Activated naive CD4-positive, alpha-beta T cell treated with Interleukin-2 at 50 U/mL for 16 hours (primary cell): ENCODE data around the gene OXTR.
"Not testable (repeated sequence)": the region's sequence is repeated elsewhere in the genome, so short reads cannot be mapped to it uniquely, and the experiment has no call there.

Experiments
- DNase-seq: peaks from one replicate; pipeline ENCODE4 v3.0.0-alpha.2; 2020

The OXTR gene

DNA sequence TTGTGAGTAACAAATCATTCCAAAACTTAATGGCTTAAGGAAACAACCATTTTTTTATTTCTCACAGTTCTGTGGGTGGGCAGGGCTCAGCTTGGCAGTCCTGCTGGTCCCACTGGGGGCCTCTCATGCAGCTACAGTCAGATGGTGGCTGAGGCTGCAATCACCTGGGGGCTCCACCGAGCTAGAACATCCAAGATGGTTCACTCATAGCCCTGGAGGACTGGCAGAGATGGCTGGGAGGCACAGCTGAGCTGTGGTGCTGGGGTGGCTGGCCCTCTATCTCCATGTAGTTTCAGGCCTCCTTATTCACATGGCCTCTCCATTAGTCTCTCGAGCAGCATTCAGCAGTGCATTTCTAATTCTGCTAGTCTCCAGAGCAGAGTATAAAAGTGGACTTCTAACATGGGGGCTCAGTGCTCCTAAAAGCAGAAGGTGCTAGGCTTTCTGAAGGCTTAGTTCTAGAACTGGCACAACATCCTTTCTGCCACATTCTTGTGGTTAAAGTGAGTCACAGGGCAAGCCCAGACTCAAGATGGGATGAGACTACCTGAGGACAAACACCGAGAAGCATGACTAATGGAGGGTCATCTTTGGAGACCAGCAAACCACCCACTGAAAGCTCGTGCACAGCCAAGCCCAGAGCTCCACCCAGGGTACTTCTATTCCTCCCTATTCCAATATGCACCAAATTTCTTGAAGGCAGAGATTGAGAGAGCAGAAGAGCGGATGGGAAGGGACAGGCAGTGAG is 29.5 kb downstream of the OXTR start:
- no peak for DNase-seq

DNA sequence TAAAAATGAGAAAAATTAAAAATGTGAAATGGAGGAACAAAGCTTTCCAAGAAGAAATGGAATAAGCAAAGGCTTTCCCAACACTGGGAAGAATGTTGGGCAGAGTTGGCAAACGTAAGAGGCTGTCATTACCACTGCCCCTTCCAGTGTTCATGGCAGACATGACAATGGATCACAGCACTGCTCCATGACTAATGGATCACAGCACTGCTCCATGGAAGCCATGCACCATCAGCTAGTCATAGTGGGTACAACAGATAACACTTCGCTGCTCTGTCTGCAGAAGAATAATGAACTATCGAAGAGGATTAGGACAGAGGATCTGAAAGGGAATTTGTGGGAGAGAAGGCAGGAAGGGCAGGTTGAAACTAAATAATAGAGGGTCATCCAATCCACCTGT is 30.8 kb downstream of the OXTR start:
- DNase-seq = no peak

- no peak for DNase-seq
Observed at GRCh38 chr3:8737823-8738222, 31.6 kb downstream of the OXTR start.

GRCh38 chr3:8737301-8737700 is 32.1 kb downstream of the OXTR start:
- no peak for DNase-seq

- no peak for DNase-seq
Observed at GRCh38 chr3:8736436-8736835, 33.0 kb downstream of the OXTR start.

DNA sequence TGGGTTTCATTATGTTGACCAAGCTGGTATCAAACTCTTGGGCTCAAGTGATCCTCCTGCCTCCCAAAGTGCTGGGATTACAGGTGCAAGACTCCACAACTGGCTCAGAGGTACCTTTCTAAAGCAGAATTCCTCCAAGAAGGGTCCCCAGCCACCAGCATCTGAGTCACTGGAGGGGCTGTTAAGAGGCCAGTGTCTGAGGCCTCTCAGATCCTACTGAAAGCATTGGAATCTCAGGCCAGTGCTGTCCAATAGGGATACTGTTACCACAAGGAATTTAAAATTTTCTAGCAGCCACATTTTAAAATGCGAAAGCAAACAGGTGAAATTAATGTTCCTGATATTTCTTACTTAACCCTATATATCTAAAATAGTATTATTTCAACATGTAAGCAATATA is 34.5 kb downstream of the OXTR start:
- no peak for DNase-seq

GRCh38 chr3:8734137-8734878 is 35.1 kb downstream of the OXTR start:
- no peak for DNase-seq

- DNase-seq = no peak
Observed at GRCh38 chr3:8733332-8734094, 35.9 kb downstream of the OXTR start, which contains the start of gene CAV3. Gene CAV3 (plus strand): TSS chr3:8733802. CDS start chr3:8733877, 75 bp downstream.

DNA sequence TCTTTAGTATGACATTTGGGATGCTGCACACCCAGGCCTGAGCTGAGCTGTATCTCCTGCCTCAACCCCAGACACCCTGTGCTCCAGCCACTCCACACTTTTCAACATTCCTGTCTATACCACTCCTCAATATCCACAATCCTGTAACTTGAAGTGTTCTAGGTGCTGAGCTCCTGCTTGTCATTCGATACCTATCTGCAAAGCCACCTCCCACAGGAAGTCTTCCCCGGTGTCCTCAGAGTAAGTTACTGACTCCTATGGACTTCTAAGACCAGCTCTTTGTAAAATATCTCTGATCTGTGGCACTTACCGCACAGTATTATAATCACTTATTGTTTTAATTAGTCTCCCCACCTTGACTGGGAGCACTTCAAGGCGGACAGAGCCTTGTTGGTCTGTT is 37.0 kb downstream of the OXTR start:
- no peak for DNase-seq

GRCh38 chr3:8730656-8731055 is 38.8 kb downstream of the OXTR start:
- DNase-seq = no peak

GRCh38 chr3:8729479-8729878 is 39.9 kb downstream of the OXTR start:
- no peak for DNase-seq

DNA sequence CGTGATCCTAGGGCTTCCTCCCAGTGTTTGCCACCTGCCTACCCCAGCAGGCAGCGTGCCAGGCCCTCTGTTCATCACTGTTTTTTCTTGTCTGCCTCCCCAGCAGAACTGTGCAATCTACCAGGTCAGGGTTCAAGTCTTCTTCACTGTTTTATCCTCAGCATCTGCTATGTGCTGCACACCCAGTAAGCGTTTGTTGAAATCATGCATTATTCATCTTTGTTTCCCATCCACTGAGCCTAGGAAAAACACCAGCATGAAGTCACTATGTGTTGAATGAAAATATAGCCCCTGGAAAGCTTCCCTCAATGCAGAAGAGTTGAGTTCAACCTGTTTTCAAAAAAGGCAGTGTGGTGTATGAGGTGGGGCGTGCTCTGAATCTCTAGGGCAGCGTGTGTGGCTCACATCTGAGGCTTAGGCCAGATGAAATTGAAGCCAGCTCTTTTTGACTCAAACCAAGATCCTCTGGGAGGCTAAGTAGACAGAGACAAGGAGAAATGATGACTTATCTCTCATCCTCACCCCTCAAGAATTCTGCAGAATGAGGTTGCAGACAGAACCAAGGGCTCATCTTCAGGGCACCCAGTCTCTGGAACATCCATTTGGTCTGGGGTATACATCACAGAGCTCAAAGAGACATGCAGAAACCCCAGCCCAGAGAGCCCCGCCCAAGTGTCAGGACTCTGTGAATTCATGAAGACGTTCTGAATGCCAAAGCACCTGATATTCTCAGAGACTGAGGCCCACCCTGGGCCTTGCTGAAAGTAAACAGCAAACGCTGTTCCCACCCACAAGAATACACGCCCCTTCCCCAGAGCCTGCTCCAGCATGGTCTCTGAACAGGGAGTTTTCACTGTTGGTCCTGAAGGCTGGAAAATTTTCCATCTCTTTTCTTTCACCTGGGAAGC is 41.6 kb downstream of the OXTR start:
- DNase-seq = no peak

- no peak for DNase-seq
Observed at GRCh38 chr3:8724108-8724752, 45.2 kb downstream of the OXTR start.

GRCh38 chr3:8723612-8724011 is 45.8 kb downstream of the OXTR start:
- DNase-seq = no peak

- DNase-seq = no peak
Observed at GRCh38 chr3:8722808-8723207, 46.6 kb downstream of the OXTR start.

DNA sequence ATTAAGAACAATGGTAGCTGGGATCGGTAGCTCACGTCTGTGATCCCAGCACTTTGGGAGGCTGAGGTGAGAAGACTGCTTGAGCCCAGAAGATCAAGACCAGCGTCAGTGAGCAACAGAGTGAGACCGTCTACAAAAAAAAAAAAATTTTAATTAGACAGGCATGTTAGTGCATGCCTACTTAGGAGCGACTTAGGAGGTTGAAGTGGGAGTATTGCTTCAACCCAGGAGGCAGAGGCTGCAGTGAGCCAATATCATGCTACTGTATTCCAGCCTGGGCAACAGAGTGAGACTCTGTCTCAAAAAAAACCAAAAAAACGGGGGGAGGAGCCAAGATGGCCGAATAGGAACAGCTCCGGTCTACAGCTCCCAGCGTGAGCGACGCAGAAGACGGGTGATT is 53.7 kb downstream of the OXTR start:
- DNase-seq = not testable (repeated sequence)

GRCh38 chr3:8713901-8714759 is 55.3 kb downstream of the OXTR start:
- DNase-seq = no peak

DNA sequence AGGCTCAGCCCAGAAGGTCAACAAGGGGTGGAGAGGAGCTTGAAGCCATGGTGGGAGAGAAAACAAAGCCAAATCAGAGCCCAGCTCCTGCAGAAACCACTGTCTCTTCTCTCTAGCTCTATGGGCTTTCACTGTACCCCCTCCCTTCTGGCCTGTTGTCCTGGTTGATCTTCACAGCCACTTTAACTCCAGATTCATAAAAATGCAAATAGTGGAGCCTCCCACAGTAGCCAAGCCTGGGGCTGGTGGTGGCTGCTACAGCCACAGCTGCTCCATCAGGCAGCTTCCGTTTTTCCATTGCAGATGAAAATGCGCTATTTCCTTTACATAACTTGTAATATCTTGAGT is 56.5 kb downstream of the OXTR start:
- DNase-seq = no peak

DNA sequence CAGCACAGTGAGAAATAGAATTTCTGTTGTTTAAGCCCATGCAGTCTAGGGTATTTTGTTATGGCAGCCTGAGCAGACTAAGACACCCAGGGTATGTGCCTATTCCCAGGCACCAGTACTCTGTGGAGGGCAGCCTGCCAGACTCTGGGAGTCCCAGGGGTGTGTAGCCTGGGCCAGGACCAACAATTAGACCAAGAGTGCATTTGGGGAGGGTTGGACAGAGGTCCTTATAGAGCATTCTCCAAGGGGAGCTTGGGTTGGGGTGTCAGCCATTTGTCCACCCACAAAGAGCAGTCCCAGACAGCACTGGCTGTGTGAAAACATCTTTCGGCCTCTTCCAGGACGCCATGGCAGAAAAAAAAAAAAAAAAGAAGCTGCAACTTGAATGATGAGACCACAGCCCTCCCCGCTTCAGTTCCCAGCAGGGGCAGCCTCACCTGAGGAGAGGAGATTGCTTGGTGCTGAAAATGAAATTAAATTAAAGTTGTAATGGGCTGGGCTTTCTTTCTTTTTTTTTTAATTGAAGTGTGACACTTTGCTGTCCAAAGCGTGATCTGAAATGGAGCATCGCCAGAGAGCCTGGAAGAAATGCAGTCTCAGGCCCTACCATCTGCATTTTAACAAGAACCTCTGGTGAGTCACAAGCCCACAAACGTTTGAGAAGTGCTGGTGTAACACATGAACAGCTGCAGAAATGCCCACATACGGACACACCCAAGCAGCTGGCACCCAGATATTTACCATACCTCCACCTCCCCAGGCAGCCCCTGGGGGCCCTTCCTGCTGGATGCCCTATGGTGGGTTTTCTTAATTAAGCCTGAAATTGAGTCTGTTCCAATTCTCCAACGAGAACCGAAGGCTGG is 57.1 kb downstream of the OXTR start:
- DNase-seq = no peak
